Medulla oblongata (tissue), 1 donor: ENCODE data around the gene TBC1D2.

Experiments used
- DNase-seq: peaks from one replicate; pipeline ENCODE4 v3.0.0-alpha.2; 2015; ENCODE audit errors: extremely low spot score

TBC1D2 gene

DNA sequence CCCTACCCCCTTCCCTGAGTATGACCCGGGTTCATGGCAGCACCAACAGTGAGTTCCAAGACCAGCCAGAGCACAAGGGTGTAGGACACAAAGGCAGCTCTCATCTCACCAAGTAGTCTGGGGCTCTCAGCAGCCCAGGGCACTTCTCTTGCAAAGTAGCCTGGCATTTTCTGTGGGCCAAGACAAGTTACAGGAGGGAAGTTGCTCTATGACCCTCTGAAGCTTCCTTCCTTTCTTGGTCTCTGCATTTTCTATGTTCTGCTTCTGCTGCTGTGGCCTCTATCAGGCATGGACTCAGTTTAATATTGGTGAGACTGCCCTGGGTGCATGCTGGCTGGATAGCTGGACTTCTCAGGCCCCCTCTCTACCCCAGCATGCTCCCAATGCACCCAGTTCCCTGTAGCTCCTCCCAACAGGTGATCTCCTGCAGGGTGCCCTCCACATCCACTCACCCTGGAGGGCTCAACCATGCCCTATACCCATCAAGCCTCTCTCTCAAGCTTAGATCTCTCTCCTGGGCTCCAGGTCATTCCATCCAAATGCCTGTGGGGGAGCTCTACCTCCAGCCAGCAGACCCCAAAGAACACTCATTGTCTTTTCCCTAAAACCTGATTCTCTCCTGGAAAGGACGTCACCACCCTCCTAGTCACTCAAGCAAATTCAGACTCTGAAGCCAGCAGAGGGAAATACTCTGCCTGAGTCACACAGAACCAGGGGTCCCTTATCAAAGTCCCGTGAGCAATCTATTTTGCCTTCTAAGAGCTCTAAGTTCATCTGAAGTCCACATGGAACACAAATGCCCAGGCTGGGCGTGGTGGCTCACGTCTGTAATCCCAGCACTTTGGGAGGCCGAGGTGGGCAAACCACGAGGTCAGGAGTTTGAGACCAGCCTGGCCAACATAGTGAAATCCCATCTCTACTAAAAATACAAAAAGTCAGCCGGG is 13.8 kb downstream of the TBC1D2 start:
- DNase-seq = no peak

DNA sequence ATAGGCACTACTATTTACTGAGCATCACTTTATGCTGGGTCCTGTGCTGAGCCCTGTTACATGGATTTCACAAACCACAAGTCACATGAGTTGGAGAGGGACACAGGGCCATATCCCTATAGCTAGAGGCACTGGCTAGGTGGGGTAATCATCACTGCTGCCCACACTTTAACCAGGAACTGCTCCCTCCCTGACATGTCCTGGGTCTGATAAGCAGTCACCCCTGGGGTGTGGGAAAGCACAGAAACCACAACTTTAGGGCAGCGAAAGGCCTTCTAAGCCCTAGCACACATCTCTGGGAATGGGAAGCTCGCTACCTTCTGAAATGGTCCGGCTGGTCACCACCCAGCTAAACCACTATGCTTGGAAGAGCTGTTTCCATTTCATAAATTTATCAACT is 15.0 kb downstream of the TBC1D2 start:
- DNase-seq = no peak

- DNase-seq = no peak
These were observed 18.5 kb downstream of the TBC1D2 start for GRCh38 chr9:98236901-98237487.

GRCh38 chr9:98235126-98235525 is 20.3 kb downstream of the TBC1D2 start:
- DNase-seq = no peak

- DNase-seq = no peak
These were observed 21.1 kb downstream of the TBC1D2 start for GRCh38 chr9:98234245-98234825.

GRCh38 chr9:98232926-98233325 is 22.5 kb downstream of the TBC1D2 start:
- no peak for DNase-seq

DNA sequence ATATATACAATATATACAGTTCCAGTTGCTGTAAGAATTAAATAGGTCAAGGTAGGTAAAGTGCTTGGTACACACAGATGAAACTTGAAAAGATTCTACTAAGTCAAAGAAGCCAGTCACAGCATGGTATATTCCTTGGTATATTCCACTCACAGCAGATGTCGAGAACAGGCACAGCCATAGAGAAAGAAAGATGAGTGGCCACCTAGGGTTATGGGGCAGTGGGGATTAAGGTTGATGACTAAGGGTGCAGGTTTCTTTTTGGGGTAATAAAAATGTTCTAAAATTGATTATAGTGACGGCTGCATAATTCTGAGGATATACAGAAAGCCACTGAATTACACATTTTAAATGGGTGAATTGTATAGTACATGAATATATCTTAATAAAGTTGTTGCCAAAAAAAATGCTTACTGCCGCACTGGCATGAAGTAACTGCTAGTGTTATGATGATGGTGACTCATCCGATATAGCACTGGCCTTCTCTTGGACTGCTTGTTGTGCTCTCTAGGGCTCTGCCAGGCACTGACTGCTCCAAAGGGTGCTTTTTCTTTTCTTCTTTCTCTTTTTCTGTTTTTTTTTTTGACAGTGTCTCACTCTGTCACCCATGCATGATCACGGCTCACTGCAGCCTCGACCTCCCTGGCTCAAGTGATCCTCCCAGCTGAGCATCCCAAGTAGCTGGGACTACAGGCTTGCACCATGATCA is 23.5 kb downstream of the TBC1D2 start:
- DNase-seq = no peak

DNA sequence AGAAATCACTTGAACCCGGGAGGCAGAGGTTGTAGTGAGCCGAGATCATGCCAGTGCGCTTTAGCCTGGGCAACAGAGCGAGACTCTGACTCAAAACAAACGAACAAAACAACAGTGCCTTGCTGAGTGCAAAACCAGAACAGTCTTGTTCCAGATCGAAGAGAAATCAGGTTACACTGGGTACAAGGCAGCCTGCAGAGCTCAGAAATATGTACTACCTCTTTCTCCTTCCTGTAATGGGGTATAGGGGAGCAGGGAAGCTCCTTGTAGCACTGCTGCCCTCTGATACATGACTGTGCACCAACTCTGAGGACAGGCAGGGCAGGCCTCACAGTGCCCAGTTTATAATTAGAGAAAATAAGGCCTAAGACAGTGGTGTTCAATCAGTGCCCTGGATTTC is 24.7 kb downstream of the TBC1D2 start:
- DNase-seq = no peak

GRCh38 chr9:98230304-98230703 is 25.1 kb downstream of the TBC1D2 start:
- DNase-seq = no peak

- no peak for DNase-seq
These were observed 25.8 kb downstream of the TBC1D2 start for GRCh38 chr9:98229620-98230019.

DNA sequence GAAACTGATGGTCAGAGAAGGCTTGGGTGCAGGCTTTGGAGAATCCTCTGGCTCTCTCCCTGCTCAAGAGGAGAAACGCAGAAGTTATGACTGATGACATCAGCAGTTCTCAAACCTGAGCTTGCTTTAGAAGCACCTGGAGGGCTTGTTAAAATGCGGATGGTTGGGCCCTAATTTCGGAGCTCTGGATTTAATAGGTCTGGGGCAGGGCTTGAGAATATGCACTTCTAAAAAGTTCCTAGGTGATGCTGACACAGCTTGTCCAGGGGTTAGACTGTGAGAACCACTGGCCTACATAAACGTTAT is 26.4 kb downstream of the TBC1D2 start:
- DNase-seq = no peak

DNA sequence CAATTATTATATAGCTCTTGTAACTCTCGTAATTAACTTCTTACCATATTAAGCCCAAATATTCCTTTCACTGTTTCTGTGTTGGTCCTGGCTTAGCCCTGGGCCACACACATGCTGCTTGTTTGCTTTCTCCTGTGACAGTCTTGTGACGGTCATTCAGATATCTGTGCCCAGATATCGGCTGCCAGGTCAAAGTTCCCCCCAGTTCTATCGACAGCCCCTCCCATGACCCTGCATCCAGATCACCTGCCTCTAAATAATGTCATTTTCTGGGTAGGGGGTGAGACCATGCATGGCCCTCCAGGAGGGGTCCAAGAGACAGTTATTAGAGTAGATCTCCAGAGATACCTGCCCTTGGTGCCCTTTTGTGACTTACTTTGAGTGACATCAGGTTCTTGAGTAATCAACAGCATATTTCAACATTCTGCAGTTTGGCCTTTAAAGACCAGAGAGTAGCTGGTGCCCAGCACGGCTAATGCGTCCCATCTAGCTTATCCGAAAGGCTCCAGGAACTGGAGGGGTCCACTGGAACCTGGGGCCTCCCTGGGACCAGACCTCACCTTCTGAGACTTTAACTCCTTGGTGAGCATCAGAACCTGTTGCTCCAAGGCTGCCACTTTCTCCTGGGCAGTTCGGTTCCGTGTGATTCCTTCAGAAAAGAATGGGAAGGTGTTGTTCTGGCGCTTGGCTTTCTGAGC is 26.9 kb downstream of the TBC1D2 start:
- DNase-seq = no peak

DNA sequence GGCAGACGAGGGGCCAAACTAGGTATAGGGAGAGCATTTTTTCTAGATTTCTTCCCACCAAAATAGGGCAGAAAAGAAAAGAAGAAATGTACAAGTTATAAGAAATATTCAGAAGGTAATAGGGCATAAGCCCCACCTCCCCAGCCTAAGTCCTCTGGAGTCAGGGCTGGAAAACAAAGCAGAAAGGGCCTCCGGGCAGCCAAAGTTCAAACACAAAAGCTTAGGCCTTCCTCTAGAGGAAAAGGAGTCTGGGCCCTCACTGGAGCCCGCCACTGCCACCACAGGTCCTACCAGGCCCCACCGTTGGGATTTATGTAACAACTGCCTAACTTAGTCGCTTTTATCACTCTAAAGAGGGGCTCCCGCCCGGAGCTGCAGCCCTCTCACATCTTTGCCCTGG is 27.6 kb downstream of the TBC1D2 start:
- DNase-seq = no peak

DNA sequence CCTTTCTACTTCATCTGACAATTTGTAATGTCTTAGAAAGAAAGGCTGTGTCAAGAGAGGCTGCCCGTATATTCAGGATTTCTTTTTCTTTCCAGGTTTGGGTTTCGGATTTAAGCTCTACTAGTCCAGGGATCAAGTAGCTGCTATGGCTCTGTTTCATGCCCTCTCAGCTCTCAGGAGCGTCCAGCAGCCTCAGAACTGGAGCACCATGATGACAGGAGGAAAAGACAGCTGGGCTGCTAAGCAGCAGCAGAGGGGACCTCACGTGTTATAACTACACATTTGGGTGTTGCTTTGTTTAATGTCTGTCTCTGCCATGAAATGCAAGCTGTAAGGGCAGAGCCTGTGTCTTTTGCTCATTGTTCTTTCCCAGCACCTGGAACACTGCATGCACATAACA is 28.5 kb downstream of the TBC1D2 start:
- DNase-seq = no peak

DNA sequence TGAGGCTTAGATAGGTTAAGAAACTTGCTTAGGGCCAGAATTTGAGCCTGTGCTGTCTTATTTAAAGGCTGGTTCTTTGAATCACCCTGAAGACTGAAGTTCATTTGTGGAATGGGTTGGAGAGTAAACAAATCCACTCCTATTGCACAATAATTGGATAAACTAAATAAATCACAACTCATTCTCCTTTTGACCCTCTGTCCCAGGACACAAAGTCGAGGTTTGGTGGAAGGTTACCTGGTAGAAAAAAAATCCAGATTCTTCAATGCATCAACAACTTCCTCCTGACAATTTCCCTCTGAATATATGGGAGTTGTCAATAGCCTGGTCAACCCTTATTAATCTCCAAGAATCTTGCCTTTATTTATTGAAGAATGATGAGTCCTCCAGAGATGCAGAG is 28.9 kb downstream of the TBC1D2 start:
- DNase-seq = no peak

- DNase-seq = no peak
These were observed 30.4 kb downstream of the TBC1D2 start for GRCh38 chr9:98225015-98225442.

DNA sequence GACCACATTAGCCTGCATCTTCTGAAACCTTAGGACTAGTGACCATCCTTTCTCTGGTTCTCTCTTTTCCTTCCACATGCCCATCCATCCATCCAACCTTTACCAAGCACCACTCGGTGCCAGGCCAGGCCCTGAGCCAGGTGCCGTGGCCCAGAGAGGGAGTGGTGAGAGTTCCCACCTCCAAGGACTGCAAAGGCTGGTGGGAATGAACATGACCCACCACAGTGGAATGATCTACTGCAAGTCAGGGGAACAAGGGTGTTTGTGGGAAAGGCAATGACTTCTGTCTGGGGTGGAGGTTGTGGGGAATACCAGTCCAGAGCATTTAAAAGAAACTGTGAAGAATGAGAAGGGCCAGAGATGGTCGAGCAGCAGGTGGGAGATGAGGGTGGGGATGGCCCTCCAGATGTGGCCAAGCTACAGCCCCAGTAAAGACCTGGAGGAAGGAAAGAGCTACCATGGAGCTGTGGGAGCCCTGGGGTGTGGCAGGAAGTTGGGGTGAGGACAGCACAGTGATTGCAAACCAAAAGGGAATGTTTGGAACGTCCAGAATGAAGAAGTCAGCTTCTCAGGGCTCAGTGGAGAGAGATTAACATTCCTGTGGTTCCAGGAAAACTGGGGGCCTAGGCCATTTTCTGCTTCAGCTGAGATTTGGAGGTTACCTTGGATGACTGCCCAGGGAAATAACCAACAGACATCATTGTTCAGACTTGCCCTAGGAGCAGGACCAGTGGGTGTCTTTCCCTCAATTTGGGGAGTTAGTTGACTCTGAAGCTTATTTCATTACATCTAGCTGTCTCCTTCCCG is 32.4 kb downstream of the TBC1D2 start:
- no peak for DNase-seq

DNA sequence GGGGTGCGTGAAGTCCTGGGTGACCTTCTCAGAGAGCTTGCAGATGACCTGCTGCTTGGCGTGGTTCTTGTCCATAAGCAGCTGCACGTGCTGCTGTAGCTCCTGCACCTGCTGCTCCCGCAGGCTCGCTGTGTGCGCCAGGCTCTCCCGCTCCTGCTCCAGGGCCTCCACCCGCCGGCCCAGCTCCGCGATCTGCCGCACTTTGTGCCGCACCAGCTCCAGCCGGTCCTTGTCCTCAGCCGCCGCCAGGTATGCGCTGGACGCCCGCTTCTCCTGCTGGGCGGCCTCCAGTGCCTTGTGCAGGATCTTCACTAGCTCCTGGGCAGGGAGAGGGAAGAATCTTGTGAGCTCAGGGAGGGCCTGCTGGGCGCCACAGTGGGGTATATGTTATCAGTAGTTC is 34.5 kb downstream of the TBC1D2 start:
- DNase-seq = no peak

GRCh38 chr9:98219794-98220370 is 35.6 kb downstream of the TBC1D2 start:
- no peak for DNase-seq

- no peak for DNase-seq
These were observed 36.1 kb downstream of the TBC1D2 start for GRCh38 chr9:98219364-98219716.
